Hepatocyte (in vitro differentiated cells): ENCODE results near the gene DENND1A. TPM values are rescaled to one million over a fixed set of nuclear protein-coding genes. Genes with fewer than 3 reads are reported as not detected.

Experiments
- DNase-seq: peaks from one replicate; pipeline ENCODE4 v3.0.0-alpha.2; 2016; ENCODE audit warnings: low spot score
- H2AFZ ChIP-seq: fragments of 200-600 bp; sonication (generic); 2 replicates; pipeline ENCODE4 v1.6.0; 2016; ENCODE audit warnings: antibody characterized with exemption, mild to moderate bottlenecking
- H3K27ac ChIP-seq: fragments of 200-600 bp; sonication (generic); 2 replicates; pipeline ENCODE4 v1.5.1; 2016; ENCODE audit warnings: mild to moderate bottlenecking
- H3K27me3 ChIP-seq: fragments of 200-600 bp; sonication (generic); 2 replicates; pipeline ENCODE4 v1.6.1; 2016
- H3K36me3 ChIP-seq: fragments of 200-600 bp; sonication (generic); replicated peaks from 2 replicates; pipeline ENCODE4 v1.5.1; 2016; ENCODE audit warnings: low read depth; ENCODE audit not compliant: insufficient read depth
- H3K4me1 ChIP-seq: fragments of 200-600 bp; sonication (generic); 2 replicates; pipeline ENCODE4 v1.5.1; 2016; ENCODE audit warnings: mild to moderate bottlenecking, moderate library complexity; ENCODE audit not compliant: insufficient read depth
- H3K4me2 ChIP-seq: fragments of 200-600 bp; sonication (generic); 2 replicates; pipeline ENCODE4 v1.6.0; 2016
- H3K4me3 ChIP-seq: fragments of 200-600 bp; sonication (generic); 2 replicates; pipeline ENCODE4 v1.5.1; 2016; ENCODE audit warnings: mild to moderate bottlenecking
- H3K79me2 ChIP-seq: fragments of 200-600 bp; sonication (generic); 2 replicates; pipeline ENCODE4 v1.6.0; 2017; ENCODE audit warnings: mild to moderate bottlenecking
- H3K9me2 ChIP-seq: fragments of 200-600 bp; sonication (generic); replicated peaks from 2 replicates; pipeline ENCODE4 v1.6.0; 2017; ENCODE audit warnings: mild to moderate bottlenecking; ENCODE audit not compliant: insufficient read depth
- H3K9me3 ChIP-seq: fragments of 200-600 bp; sonication (generic); 2 replicates; pipeline ENCODE4 v1.5.1; 2016; ENCODE audit warnings: low read depth, mild to moderate bottlenecking
- H4K20me1 ChIP-seq: fragments of 200-600 bp; sonication (generic); 2 replicates; pipeline ENCODE4 v1.6.0; 2016; ENCODE audit warnings: mild to moderate bottlenecking; ENCODE audit not compliant: insufficient read depth, poor library complexity, severe bottlenecking
- CTCF ChIP-seq: fragments of 200-600 bp; sonication (generic); IDR thresholded peaks from 2 replicates; pipeline ENCODE4 v1.5.1; 2016; ENCODE audit warnings: antibody characterized with exemption, mild to moderate bottlenecking; ENCODE audit not compliant: poor library complexity
- EZH2 ChIP-seq: fragments of 200-600 bp; sonication (generic); IDR thresholded peaks from 2 replicates; pipeline ENCODE4 v1.6.1; 2016; ENCODE audit warnings: antibody characterized with exemption, mild to moderate bottlenecking, borderline replicate concordance
- EZH2phosphoT487 ChIP-seq: fragments of 200-600 bp; sonication (generic); IDR thresholded peaks from one replicate; pipeline ENCODE4 v1.6.1; 2018; ENCODE audit warnings: antibody characterized with exemption, mild to moderate bottlenecking, low read depth, moderate library complexity; ENCODE audit not compliant: unreplicated experiment, severe bottlenecking
- WGBS: methylation state at CpG from one replicate; pipeline ENCODE4 v1.1.6; 2016; ENCODE audit warnings: low lambda C conversion rate; ENCODE audit errors: missing lambda C conversion rate; 5-methylcytosine and 5-hydroxymethylcytosine counted together
- polyA plus RNA-seq: library from polyadenylated mRNA; unstranded; fragments of >200 nt; fragmentation: Nextera tagmentation; extraction: Ambion mirVana; gene quantifications from 2 replicates; pipeline ENCODE4 v1.2.1, GENCODE V29; 2016
- total RNA-seq: library from RNA; depleted of rRNA; stranded (reverse); fragments of >200 nt; gene quantifications from 2 replicates; pipeline ENCODE4 v1.2.3, GENCODE V29; 2014

DENND1A gene
- total and polyA plus RNA-seq, 2 experiments from 2014 or later: 24.0 to 28.9 TPM

GRCh38 chr9:123715258-123715657 is 214.7 kb downstream of the DENND1A start:
- Histone ChIP-seq H3K79me2 (peaks cover 5% of the 10 kb centered on the region), H3K36me3 (no peaks in the 10 kb centered on the region), H3K9me2 (no peaks in the 10 kb centered on the region), H3K27me3 (no peaks in the 10 kb centered on the region), H2AFZ (no peak overlapping the region), H3K27ac (no peak overlapping the region), H3K4me2 (no peak overlapping the region), H3K9me3 (no peaks in the 10 kb centered on the region), H4K20me1 (no peaks in the 10 kb centered on the region), H3K4me1 (no peaks in the 10 kb centered on the region), H3K4me3 (no peak overlapping the region)
- no peak for DNase-seq
- WGBS: 86% methylated on average over 1 of the region's 1 CpG
- TF ChIP-seq EZH2phosphoT487 (no peak), CTCF (no peak), EZH2 (no peak)

- no peaks in the 10 kb centered on the region for H3K27me3 ChIP-seq
- no peak overlapping the region for H2AFZ ChIP-seq
- H3K9me2 ChIP-seq: no peaks in the 10 kb centered on the region
- H3K4me2 ChIP-seq: no peak overlapping the region
- H3K79me2 ChIP-seq: peaks cover 5% of the 10 kb centered on the region
- WGBS: 71% methylated on average over 2 of the region's 2 CpGs
- no peaks in the 10 kb centered on the region for H4K20me1 ChIP-seq
- DNase-seq: no peak
- H3K9me3 ChIP-seq: no peaks in the 10 kb centered on the region
- TF ChIP-seq EZH2 (no peak), CTCF (no peak), EZH2phosphoT487 (no peak)
- no peak overlapping the region for H3K4me3 ChIP-seq
- no peak overlapping the region for H3K27ac ChIP-seq
- no peaks in the 10 kb centered on the region for H3K4me1 ChIP-seq
- H3K36me3 ChIP-seq: no peaks in the 10 kb centered on the region
Measured at GRCh38 chr9:123713282-123713681, 216.6 kb downstream of the DENND1A start.

DNA sequence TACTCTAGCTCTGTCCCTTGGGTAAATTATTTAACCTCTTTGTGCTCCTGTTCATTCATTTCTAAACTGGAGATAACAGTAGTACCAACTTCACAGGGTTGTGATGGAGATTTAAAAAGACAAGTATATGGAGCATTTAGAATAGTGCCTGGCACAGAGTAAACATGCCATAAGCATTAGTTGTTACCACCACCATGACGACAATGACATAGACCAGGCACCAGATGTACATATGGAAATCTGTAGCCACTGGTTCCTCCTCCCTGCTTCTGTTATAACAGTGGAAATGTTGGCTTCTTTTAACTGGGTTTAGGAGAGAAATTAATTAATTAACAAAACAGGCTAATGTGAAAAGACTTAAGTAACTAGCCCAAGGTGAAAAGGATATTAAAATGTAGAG is 217.5 kb downstream of the DENND1A start:
- no peak overlapping the region for H2AFZ ChIP-seq
- no peak overlapping the region for H3K4me3 ChIP-seq
- TF ChIP-seq EZH2: no peak
- TF ChIP-seq CTCF: no peak
- TF ChIP-seq EZH2phosphoT487: no peak
- H3K4me2 ChIP-seq: no peak overlapping the region
- no peaks in the 10 kb centered on the region for H3K27me3 ChIP-seq
- H3K9me2 ChIP-seq: no peaks in the 10 kb centered on the region
- H3K4me1 ChIP-seq: no peaks in the 10 kb centered on the region
- H4K20me1 ChIP-seq: no peaks in the 10 kb centered on the region
- WGBS: 59% methylated on average over 1 of the region's 1 CpG
- H3K36me3 ChIP-seq: no peaks in the 10 kb centered on the region
- no peaks in the 10 kb centered on the region for H3K79me2 ChIP-seq
- no peaks in the 10 kb centered on the region for H3K9me3 ChIP-seq
- no peak overlapping the region for H3K27ac ChIP-seq
- DNase-seq: no peak

GRCh38 chr9:123710299-123710698 is 219.6 kb downstream of the DENND1A start:
- no peaks in the 10 kb centered on the region for H3K9me3 ChIP-seq
- no peaks in the 10 kb centered on the region for H3K4me1 ChIP-seq
- H3K9me2 ChIP-seq: no peaks in the 10 kb centered on the region
- no peaks in the 10 kb centered on the region for H3K79me2 ChIP-seq
- no peak overlapping the region for H3K4me3 ChIP-seq
- H3K36me3 ChIP-seq: no peaks in the 10 kb centered on the region
- no peak overlapping the region for H3K4me2 ChIP-seq
- no peaks in the 10 kb centered on the region for H4K20me1 ChIP-seq
- no peak overlapping the region for H2AFZ ChIP-seq
- TF ChIP-seq EZH2 (no peak), CTCF (no peak), EZH2phosphoT487 (no peak)
- H3K27me3 ChIP-seq: no peaks in the 10 kb centered on the region
- H3K27ac ChIP-seq: no peak overlapping the region
- no peak for DNase-seq
- 70% methylated on average over 1 of the region's 1 CpG for WGBS
